ENCODE measurements around the gene MCOLN2. TPM values are rescaled to one million over a fixed set of nuclear protein-coding genes. Genes with fewer than 3 reads are reported as not detected.
A peak's percentile ranks its signal among the peaks of the same experiment; 100 is the strongest.

The MCOLN2 gene
- 0.98 and 1.7 TPM in 2 replicates for total RNA-seq (2021)
- percentile 34 among the genes with signal in this experiment for Bru-seq, nascent RNA
- BruChase-seq, experiment 1, labeled RNA remaining after a 2-hour chase: percentile 38 among the genes with signal in this experiment
- BruChase-seq, experiment 2, labeled RNA remaining after a 6-hour chase: percentile 33 among the genes with signal in this experiment
- long read RNA-seq: 0 reads

DNA sequence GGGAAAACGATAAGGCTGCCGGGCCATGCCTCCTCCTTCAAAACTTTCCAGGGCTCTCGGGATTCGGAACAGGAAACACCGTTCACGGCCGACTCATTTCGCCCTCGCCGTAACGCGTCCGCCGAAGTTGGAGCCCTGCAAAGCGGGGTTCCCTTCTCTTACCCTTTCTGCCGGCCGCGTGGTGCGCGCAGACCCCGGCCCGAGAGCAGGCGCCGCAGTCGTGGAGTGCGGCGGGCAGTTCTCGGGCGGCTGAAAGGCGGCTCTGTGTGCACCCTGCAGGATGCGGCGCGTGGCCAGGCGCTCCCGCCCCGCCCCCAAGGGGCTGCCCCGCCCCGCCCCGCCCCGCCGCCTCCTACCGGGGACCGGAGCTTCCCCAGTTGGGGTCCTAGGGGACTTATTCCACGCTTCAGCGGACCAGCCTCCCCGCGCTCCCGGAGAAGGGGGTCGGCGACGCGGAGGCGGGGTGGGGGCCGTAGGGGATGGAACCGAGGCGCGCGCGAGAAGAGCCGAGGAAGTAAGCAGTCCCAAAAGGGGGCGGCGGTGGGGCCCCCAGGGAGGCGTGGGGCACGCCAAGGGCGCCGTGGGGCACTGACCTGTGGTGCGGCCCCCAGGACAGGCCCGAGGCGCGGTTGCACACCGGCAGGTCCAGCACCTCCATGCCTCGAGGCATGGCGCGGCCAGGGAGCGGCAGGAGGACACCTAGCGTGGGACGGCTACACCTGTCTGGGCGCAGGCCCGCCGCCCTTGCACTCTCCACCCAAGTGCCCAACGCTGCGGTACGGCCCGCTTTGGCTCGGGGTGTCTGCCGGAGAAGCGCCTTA lies at the start of gene MCOLN2:
Gene MCOLN2 (minus strand): TSS at position 268 of the 821 bp plus-strand sequence. CDS start 241 bp downstream, at position 27.
- Histone ChIP-seq H3K27me3 (replicated peaks; ENCODE audit: insufficient read depth, low read depth, low read length, poor library complexity) (peaks cover 59% of the 10 kb centered on the region), H3K9me3 (ENCODE audit: low read depth, low read length, poor library complexity, severe bottlenecking) (no peaks in the 10 kb centered on the region), H3K36me3 (ENCODE audit: insufficient read depth, low read length, poor library complexity, severe bottlenecking) (no peaks in the 10 kb centered on the region), H3K27ac (ENCODE audit: low read depth, low read length, poor library complexity, severe bottlenecking) (no peak within 1 kb of the TSS), H3K4me3 (ENCODE audit: low read depth, low read length, poor library complexity, severe bottlenecking) (peak within 1 kb of the TSS; percentile 57), H3K4me1 (ENCODE audit: insufficient read depth, low read length, poor library complexity, severe bottlenecking) (peaks cover 7% of the 10 kb centered on the region)
- peak; percentile 62 for DNase-seq (ENCODE audit: low spot score)
- CTCF ChIA-PET: no interaction called here
- intact Hi-C loops (cut with micrococcal nuclease; ENCODE audit: unreplicated experiment): loop anchor here (5.0 kb wide), 1 partner anchor 65 kb away; a partner anchor contains a TSS
- no peak for TF ChIP-seq EZH2 (IDR thresholded peaks at IDR 0.05; ENCODE audit: borderline replicate concordance, low read depth, low read length, poor library complexity, severe bottlenecking)
- TF ChIP-seq, protein P1, sequence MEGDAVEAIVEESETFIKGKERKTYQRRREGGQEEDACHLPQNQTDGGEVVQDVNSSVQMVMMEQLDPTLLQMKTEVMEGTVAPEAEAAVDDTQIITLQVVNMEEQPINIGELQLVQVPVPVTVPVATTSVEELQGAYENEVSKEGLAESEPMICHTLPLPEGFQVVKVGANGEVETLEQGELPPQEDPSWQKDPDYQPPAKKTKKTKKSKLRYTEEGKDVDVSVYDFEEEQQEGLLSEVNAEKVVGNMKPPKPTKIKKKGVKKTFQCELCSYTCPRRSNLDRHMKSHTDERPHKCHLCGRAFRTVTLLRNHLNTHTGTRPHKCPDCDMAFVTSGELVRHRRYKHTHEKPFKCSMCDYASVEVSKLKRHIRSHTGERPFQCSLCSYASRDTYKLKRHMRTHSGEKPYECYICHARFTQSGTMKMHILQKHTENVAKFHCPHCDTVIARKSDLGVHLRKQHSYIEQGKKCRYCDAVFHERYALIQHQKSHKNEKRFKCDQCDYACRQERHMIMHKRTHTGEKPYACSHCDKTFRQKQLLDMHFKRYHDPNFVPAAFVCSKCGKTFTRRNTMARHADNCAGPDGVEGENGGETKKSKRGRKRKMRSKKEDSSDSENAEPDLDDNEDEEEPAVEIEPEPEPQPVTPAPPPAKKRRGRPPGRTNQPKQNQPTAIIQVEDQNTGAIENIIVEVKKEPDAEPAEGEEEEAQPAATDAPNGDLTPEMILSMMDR (conservative IDR thresholded peaks at IDR 0.05; ENCODE audit: low read depth, low read length): no peak
- BruUV-seq (replicated peaks): no TSS peak
- POLR2A ChIA-PET (ENCODE audit: low non-redundant PET): no interaction called here

- H3K4me1 ChIP-seq (ENCODE audit: insufficient read depth, low read length, poor library complexity, severe bottlenecking): no peaks in the 10 kb centered on the region
- intact Hi-C loops (cut with micrococcal nuclease; ENCODE audit: unreplicated experiment): no loop called here
- H3K4me3 ChIP-seq (ENCODE audit: low read depth, low read length, poor library complexity, severe bottlenecking): no peak overlapping the region
- no peak for DNase-seq (ENCODE audit: low spot score)
- no peaks in the 10 kb centered on the region for H3K36me3 ChIP-seq (ENCODE audit: insufficient read depth, low read length, poor library complexity, severe bottlenecking)
- no peak for TF ChIP-seq EZH2 (IDR thresholded peaks at IDR 0.05; ENCODE audit: borderline replicate concordance, low read depth, low read length, poor library complexity, severe bottlenecking)
- TF ChIP-seq, protein P1 (conservative IDR thresholded peaks at IDR 0.05; ENCODE audit: low read depth, low read length): no peak
- H3K9me3 ChIP-seq (ENCODE audit: low read depth, low read length, poor library complexity, severe bottlenecking): no peaks in the 10 kb centered on the region
- ChIA-PET CTCF (no interaction called here), POLR2A (ENCODE audit: low non-redundant PET) (no interaction called here)
- peaks cover 36% of the 10 kb centered on the region for H3K27me3 ChIP-seq (replicated peaks; ENCODE audit: insufficient read depth, low read depth, low read length, poor library complexity)
- BruUV-seq (replicated peaks): no TSS peak
- H3K27ac ChIP-seq (ENCODE audit: low read depth, low read length, poor library complexity, severe bottlenecking): no peak overlapping the region
Measured at GRCh38 chr1:85042413-85042812, 45.5 kb upstream of the MCOLN2 start.

DNA sequence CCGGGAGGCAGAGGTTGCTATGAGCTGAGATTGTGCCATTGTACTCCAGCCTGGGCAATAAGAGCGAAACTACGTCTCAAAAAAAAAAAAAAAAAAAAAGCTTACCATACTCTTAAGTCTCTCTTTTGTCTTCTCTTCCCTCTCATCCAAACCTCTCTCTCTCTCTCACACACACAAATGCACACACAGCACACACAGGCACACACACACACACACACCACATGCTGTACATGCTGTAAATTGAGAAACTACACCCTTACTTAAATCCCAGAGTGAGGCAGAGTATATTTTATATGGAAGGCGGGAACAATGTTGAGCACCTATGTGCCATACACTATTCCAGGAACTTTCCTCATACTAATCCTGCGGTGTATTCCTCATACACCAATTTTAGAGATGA lies 44.9 kb upstream of the MCOLN2 start:
- intact Hi-C loops (cut with micrococcal nuclease; ENCODE audit: unreplicated experiment): no loop called here
- ChIA-PET CTCF (no interaction called here), POLR2A (ENCODE audit: low non-redundant PET) (no interaction called here)
- H3K27ac ChIP-seq (ENCODE audit: low read depth, low read length, poor library complexity, severe bottlenecking): no peak overlapping the region
- no peaks in the 10 kb centered on the region for H3K4me1 ChIP-seq (ENCODE audit: insufficient read depth, low read length, poor library complexity, severe bottlenecking)
- no TSS peak for BruUV-seq (replicated peaks)
- no peak overlapping the region for H3K4me3 ChIP-seq (ENCODE audit: low read depth, low read length, poor library complexity, severe bottlenecking)
- H3K27me3 ChIP-seq (replicated peaks; ENCODE audit: insufficient read depth, low read depth, low read length, poor library complexity): peaks cover 30% of the 10 kb centered on the region
- no peak for DNase-seq (ENCODE audit: low spot score)
- TF ChIP-seq EZH2 (IDR thresholded peaks at IDR 0.05; ENCODE audit: borderline replicate concordance, low read depth, low read length, poor library complexity, severe bottlenecking): no peak
- TF ChIP-seq, protein P1 (conservative IDR thresholded peaks at IDR 0.05; ENCODE audit: low read depth, low read length): no peak
- no peaks in the 10 kb centered on the region for H3K9me3 ChIP-seq (ENCODE audit: low read depth, low read length, poor library complexity, severe bottlenecking)
- no peaks in the 10 kb centered on the region for H3K36me3 ChIP-seq (ENCODE audit: insufficient read depth, low read length, poor library complexity, severe bottlenecking)

All from A673 (cell line).